Natural killer cell (primary cell): ENCODE data around the gene DNAJC5. TPM values are rescaled to one million over a fixed set of nuclear protein-coding genes. Genes with fewer than 3 reads are reported as not detected.

ENCODE experiments used
- ATAC-seq, 3 donors: fragments of 150-1000 bp in 2 of 3; fragments of 200-7000 bp in 1 of 3; cut with Tn5 transposase; 1 replicate in 1 of 3; 2 replicates in 2 of 3; pipeline ENCODE4 v1.10.0; 2021; ENCODE audit warnings: mild to moderate bottlenecking in 2 of 3, moderate library complexity in 2 of 3
- DNase-seq, 2 donors: peaks; one replicate each; pipeline versions ENCODE4 v3.0.0 to v3.0.0-alpha.2; 2013 to 2021; ENCODE audit warnings: mixed read lengths in 1 of 2
- H3K27ac ChIP-seq: one replicate; pipeline ENCODE4 v1.5.1; 2013; ENCODE audit warnings: mild to moderate bottlenecking, low read length
- H3K27me3 ChIP-seq: one replicate; pipeline ENCODE4 v1.6.1; 2013; ENCODE audit warnings: low read length; ENCODE audit not compliant: control insufficient read depth, insufficient read depth
- H3K36me3 ChIP-seq: one replicate; pipeline ENCODE4 v1.6.1; 2013; ENCODE audit warnings: low read length; ENCODE audit not compliant: control insufficient read depth, insufficient read depth
- H3K4me1 ChIP-seq: one replicate; pipeline ENCODE4 v1.6.1; 2013; ENCODE audit warnings: low read length; ENCODE audit not compliant: control insufficient read depth, insufficient read depth
- H3K4me3 ChIP-seq: one replicate; pipeline ENCODE4 v1.5.1; 2013; ENCODE audit warnings: low read length
- H3K9me3 ChIP-seq: one replicate; pipeline ENCODE4 v1.6.1; 2013; ENCODE audit warnings: low read length; ENCODE audit not compliant: control insufficient read depth, insufficient read depth
- H3K27ac Mint-ChIP-seq, 2 donors: one replicate each; pipeline ENCODE4 v1.8.0; 2022; ENCODE audit warnings: mild to moderate bottlenecking in 2 of 2, mixed read lengths in 2 of 2, moderate library complexity in 1 of 2
- H3K27me3 Mint-ChIP-seq, 2 donors: one replicate each; pipeline ENCODE4 v1.8.0; 2022; ENCODE audit warnings: low read depth in 2 of 2, mixed read lengths in 2 of 2
- H3K36me3 Mint-ChIP-seq: one replicate; pipeline ENCODE4 v1.8.0; 2022; ENCODE audit warnings: mixed read lengths
- H3K4me1 Mint-ChIP-seq, 2 donors: one replicate each; pipeline ENCODE4 v1.8.0; 2022; ENCODE audit warnings: mixed read lengths in 2 of 2
- H3K4me3 Mint-ChIP-seq: one replicate; pipeline ENCODE4 v1.8.0; 2022; ENCODE audit warnings: mild to moderate bottlenecking, moderate library complexity, mixed read lengths
- H3K9me3 Mint-ChIP-seq, 2 donors: one replicate each; pipeline ENCODE4 v1.8.0; 2022; ENCODE audit warnings: mixed read lengths in 2 of 2
- CTCF ChIP-seq: fragments of 200-600 bp; IDR thresholded peaks from one replicate; pipeline ENCODE4 v1.8.0; 2022; ENCODE audit warnings: antibody characterized with exemption
- WGBS: methylation state at CpG from one replicate; pipeline ENCODE4 v1.1.7; 2013; ENCODE audit warnings: missing lambda C conversion rate; ENCODE audit not compliant: insufficient coverage; 5-methylcytosine and 5-hydroxymethylcytosine counted together
- intact Hi-C: fragments of 100-400 bp; cut with micrococcal nuclease; formaldehyde crosslinking; loops from one replicate; pipeline ENCODE4 v1.14.2; 2022
- total RNA-seq, 4 donors: library from RNA; stranded (reverse); fragments of 120-200 nt in 1 of 4; gene quantifications; one replicate each; pipeline versions ENCODE4 v1.2.3 to v1.2.4, GENCODE V29; 2013 to 2022

The DNAJC5 gene
- total RNA-seq, 3 donors from 2014 or later (not counting 1 experiment from before 2014, with no cell fraction given), result 27.5 to 45.1 (median 42.8) TPM

DNA sequence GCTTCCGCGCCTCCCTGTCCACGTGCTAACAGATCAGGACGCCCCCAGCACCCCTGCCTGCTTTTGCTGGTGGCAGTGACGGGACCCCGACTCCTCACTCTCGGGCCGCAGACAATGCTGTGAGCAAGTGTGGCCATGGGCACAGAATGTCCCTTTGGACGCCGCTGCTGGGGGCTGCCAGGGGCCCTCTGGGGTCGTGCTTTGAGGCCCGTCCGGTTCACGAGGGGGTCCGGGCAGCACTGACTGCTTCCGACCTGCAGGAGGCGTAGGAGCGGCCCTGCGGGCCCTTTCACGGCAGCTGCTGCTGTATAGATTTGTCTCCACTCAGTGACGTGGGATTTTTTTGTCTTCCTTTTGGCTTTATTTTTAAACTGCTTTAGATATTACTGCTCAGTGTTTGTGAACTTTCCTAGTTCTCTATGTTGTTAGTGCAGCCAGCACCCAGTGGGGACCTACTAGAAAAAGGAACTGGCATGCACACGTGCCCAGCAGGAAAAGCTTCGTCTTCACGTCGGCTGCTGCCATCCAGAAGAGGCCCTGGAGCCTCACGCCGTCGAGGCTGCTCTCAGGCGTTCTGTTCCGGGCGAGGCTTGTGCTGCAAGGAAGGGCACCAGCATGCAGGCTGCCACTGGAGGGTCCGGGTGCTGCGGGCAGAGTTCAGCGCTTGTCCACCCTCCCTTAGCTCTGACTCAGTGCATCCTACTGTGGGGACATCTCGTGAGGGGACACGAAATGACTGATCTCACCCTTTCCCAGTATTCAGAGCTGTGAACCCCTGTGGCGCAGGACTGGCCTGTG lies 39.5 kb downstream of the DNAJC5 start:
- intact Hi-C loops, result no loop called here
- Mint-ChIP-seq H3K4me3 (no peak overlapping the region), H3K27ac (no peak overlapping the region), H3K36me3 (no peaks in the 10 kb centered on the region), H3K27me3 (no peaks in the 10 kb centered on the region), H3K4me1 (peaks cover 0 to 7% of the 10 kb centered on the region in 2 donors), H3K9me3 (no peaks in the 10 kb centered on the region)
- Histone ChIP-seq H3K27me3 (no peaks in the 10 kb centered on the region), H3K4me1 (peaks cover 3% of the 10 kb centered on the region), H3K9me3 (no peaks in the 10 kb centered on the region), H3K27ac (no peak overlapping the region), H3K4me3 (no peak overlapping the region), H3K36me3 (peaks cover 57% of the 10 kb centered on the region)
- WGBS, result 90% methylated on average over 37 of the region's 37 CpGs
- no peak for TF ChIP-seq CTCF
- DNase-seq (no peak), ATAC-seq (no peak)

DNA sequence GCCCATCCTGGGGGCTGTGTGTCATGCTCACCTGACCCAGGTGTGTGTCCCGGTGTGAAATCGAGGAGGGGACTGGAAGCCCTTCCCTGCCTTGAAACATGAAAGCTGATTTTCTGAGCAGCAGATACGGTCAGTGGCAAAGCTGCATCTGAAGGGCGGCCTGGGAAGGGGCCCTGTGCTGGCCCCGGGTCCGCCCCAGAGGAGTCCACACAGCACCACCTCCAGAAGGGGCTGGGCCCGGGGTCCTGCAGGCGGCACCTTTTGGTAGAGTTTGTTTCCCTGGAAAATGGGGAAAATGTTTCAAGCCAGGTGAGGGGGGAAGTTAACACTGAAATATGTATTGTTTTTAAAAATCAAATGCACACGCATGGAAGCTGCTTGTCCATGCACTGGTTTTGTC lies 40.5 kb downstream of the DNAJC5 start:
- H3K4me3 Mint-ChIP-seq, result no peak overlapping the region
- no peaks in the 10 kb centered on the region for H3K9me3 Mint-ChIP-seq
- 96% methylated on average over 9 of the region's 9 CpGs for WGBS
- no peak overlapping the region for H3K27ac ChIP-seq
- DNase-seq (no peak), ATAC-seq (no peak)
- no peaks in the 10 kb centered on the region for H3K27me3 Mint-ChIP-seq
- H3K4me1 ChIP-seq, result peaks cover 3% of the 10 kb centered on the region
- H3K27ac Mint-ChIP-seq, result no peak overlapping the region
- peaks cover 52% of the 10 kb centered on the region for H3K36me3 ChIP-seq
- peaks cover 0 to 7% of the 10 kb centered on the region in 2 donors for H3K4me1 Mint-ChIP-seq
- no peaks in the 10 kb centered on the region for H3K9me3 ChIP-seq
- intact Hi-C loops, result no loop called here
- H3K4me3 ChIP-seq, result no peak overlapping the region
- no peak for TF ChIP-seq CTCF
- H3K27me3 ChIP-seq, result no peaks in the 10 kb centered on the region
- H3K36me3 Mint-ChIP-seq, result no peaks in the 10 kb centered on the region

- intact Hi-C loops, result no loop called here
- H3K27ac Mint-ChIP-seq, result peak overlapping the region in 1 of 2 donors; percentile 46
- H3K36me3 ChIP-seq, result peaks cover 37% of the 10 kb centered on the region
Measured at GRCh38 chr20:63937596-63937995, 42.7 kb downstream of the DNAJC5 start.

More at GRCh38 chr20:63937596-63937995, 42.7 kb downstream of the DNAJC5 start:
- H3K4me1 Mint-ChIP-seq, result peaks cover 14 to 16% of the 10 kb centered on the region in 2 donors
- H3K27me3 Mint-ChIP-seq, result no peaks in the 10 kb centered on the region
- Histone ChIP-seq H3K27me3 (no peaks in the 10 kb centered on the region), H3K4me1 (peaks cover 21% of the 10 kb centered on the region), H3K27ac (no peak overlapping the region), H3K4me3 (no peak overlapping the region), H3K9me3 (no peaks in the 10 kb centered on the region)
- no peaks in the 10 kb centered on the region for H3K36me3 Mint-ChIP-seq
- no peak overlapping the region for H3K4me3 Mint-ChIP-seq
- WGBS, result 87% methylated on average over 14 of the region's 14 CpGs
- TF ChIP-seq CTCF, result no peak
- H3K9me3 Mint-ChIP-seq, result no peaks in the 10 kb centered on the region
- ATAC-seq (no peak), DNase-seq (no peak)
